H1 (cell line): Measurements from ENCODE around the gene NLK. TPM values are rescaled to one million over a fixed set of nuclear protein-coding genes. Genes with fewer than 3 reads are reported as not detected.

Experiments used
- CTCF ChIA-PET: fragments of 300-600 bp; sonication (Branson Sonifier 250); formaldehyde crosslinking; loops from one replicate; lab custom pipeline; 2021; ENCODE audit not compliant: partially characterized antibody; lab: Charles Lee
- POLR2A ChIA-PET: fragments of 300-600 bp; sonication (Branson Sonifier 250); formaldehyde crosslinking; loops from one replicate; lab custom pipeline; 2021; ENCODE audit warnings: inconsistent platforms; ENCODE audit not compliant: partially characterized antibody; lab: Charles Lee
- DNase-seq, 2 experiments: peaks; one replicate each; pipeline versions ENCODE4 v3.0.0 to v3.0.0-alpha.2; 2010 to 2022; ENCODE audit warnings: low spot score in 2 of 2, low read depth in 1 of 2, mixed read lengths in 1 of 2
- FAIRE-seq: peaks from 2 replicates; lab custom pipeline; 2011; peaks lifted over from hg19 to GRCh38; lab: Jason Lieb, UNC
- H2AFZ ChIP-seq: 2 replicates; pipeline ENCODE4 v1.8.1; 2012; ENCODE audit warnings: low read length, inconsistent platforms
- H2AK5ac ChIP-seq: 2 replicates; pipeline ENCODE4 v1.6.1; 2013; ENCODE audit warnings: low read depth, low read length
- H2BK120ac ChIP-seq: replicated peaks from 2 replicates; pipeline ENCODE3; 2013; ENCODE audit warnings: low read depth, low read length, inconsistent platforms
- H2BK12ac ChIP-seq: 2 replicates; pipeline ENCODE4 v1.6.1; 2013; ENCODE audit warnings: low read depth, low read length
- H2BK15ac ChIP-seq: 2 replicates; pipeline ENCODE4 v1.6.1; 2013; ENCODE audit warnings: low read length
- H2BK20ac ChIP-seq: 2 replicates; pipeline ENCODE4 v1.6.1; 2013; ENCODE audit warnings: low read length
- H2BK5ac ChIP-seq: 2 replicates; pipeline ENCODE4 v1.6.1; 2013; ENCODE audit warnings: low read depth, low read length
- H3K14ac ChIP-seq: 2 replicates; pipeline ENCODE4 v1.6.1; 2013; ENCODE audit warnings: inconsistent platforms; ENCODE audit not compliant: insufficient read length
- H3K18ac ChIP-seq: 2 replicates; pipeline ENCODE4 v1.6.1; 2013; ENCODE audit warnings: low read length; ENCODE audit errors: extremely low read depth
- H3K23ac ChIP-seq: 2 replicates; pipeline ENCODE4 v1.6.1; 2013; ENCODE audit warnings: inconsistent platforms; ENCODE audit not compliant: insufficient read length
- H3K23me2 ChIP-seq: 2 replicates; pipeline ENCODE4 v1.6.1; 2013; ENCODE audit warnings: low read depth, low read length
- H3K27ac ChIP-seq: 2 replicates; pipeline ENCODE4 v1.6.1; 2011; ENCODE audit warnings: low read depth, low read length, inconsistent platforms
- H3K27me3 ChIP-seq, 4 experiments: replicated peaks in 1 of 4; 1 replicate in 1 of 4; 2 replicates in 3 of 4; pipeline versions ENCODE4 v1.6.1 to v1.8.1; 2011 to 2013; ENCODE audit warnings: low read length in 3 of 4, mild to moderate bottlenecking in 3 of 4, inconsistent platforms in 2 of 4, mixed read lengths in 2 of 4, moderate library complexity in 1 of 4; ENCODE audit not compliant: control insufficient read depth in 3 of 4, insufficient read depth in 3 of 4; ENCODE audit errors: extremely low read depth in 1 of 4
- H3K36me3 ChIP-seq, 4 experiments: 2 replicates each; pipeline versions ENCODE4 v1.6.1 to v1.8.1; 2011 to 2013; ENCODE audit warnings: mild to moderate bottlenecking in 4 of 4, low read length in 3 of 4, moderate library complexity in 2 of 4, control low read depth in 1 of 4, inconsistent platforms in 1 of 4; ENCODE audit not compliant: insufficient read depth in 4 of 4, control insufficient read depth in 2 of 4
- H3K4ac ChIP-seq: replicated peaks from 2 replicates; pipeline ENCODE3; 2013; ENCODE audit warnings: low read length, low read depth, mixed read lengths, inconsistent platforms; ENCODE audit not compliant: insufficient read length
- H3K4me1 ChIP-seq, 4 experiments: replicated peaks in 1 of 4; 1 replicate in 1 of 4; 2 replicates in 3 of 4; pipeline versions ENCODE4 v1.6.1 to v1.8.1; 2011 to 2013; ENCODE audit warnings: low read length in 3 of 4, inconsistent platforms in 2 of 4, mixed read lengths in 1 of 4; ENCODE audit not compliant: insufficient read depth in 4 of 4, control insufficient read depth in 3 of 4
- H3K4me2 ChIP-seq, 2 experiments: 2 replicates each; pipeline versions ENCODE4 v1.6.1 to v1.8.1; 2011 to 2013; ENCODE audit warnings: low read depth in 2 of 2, low read length in 2 of 2, control low read depth in 1 of 2, inconsistent platforms in 1 of 2, mild to moderate bottlenecking in 1 of 2; ENCODE audit not compliant: insufficient read depth in 1 of 2
- H3K4me3 ChIP-seq, 4 experiments: fragments of 200-600, 300-600 bp in 1 of 4; sonication (generic), shearing (Covaris generic), sonication (Bioruptor Twin) in 1 of 4; 2 replicates each; pipeline versions ENCODE4 v1.5.1 to v1.8.1; 2011 to 2016; ENCODE audit warnings: low read length in 4 of 4, low read depth in 3 of 4, control low read depth in 2 of 4, inconsistent platforms in 2 of 4, mild to moderate bottlenecking in 2 of 4, mixed read lengths in 1 of 4, moderate library complexity in 1 of 4; ENCODE audit not compliant: insufficient read depth in 2 of 4; ENCODE audit errors: extremely low read depth in 1 of 4
- H3K56ac ChIP-seq: replicated peaks from 2 replicates; pipeline ENCODE3; 2013; ENCODE audit warnings: low read depth, mild to moderate bottlenecking, mixed read lengths, low read length, inconsistent platforms; ENCODE audit not compliant: insufficient read length
- H3K79me1 ChIP-seq: 2 replicates; pipeline ENCODE4 v1.6.1; 2013; ENCODE audit warnings: low read depth, low read length, control low read depth
- H3K79me2 ChIP-seq, 2 experiments: 2 replicates each; pipeline versions ENCODE4 v1.6.1 to v1.8.1; 2012 to 2013; ENCODE audit warnings: low read length in 2 of 2, mild to moderate bottlenecking in 2 of 2, inconsistent platforms in 1 of 2; ENCODE audit not compliant: insufficient read depth in 2 of 2, control insufficient read depth in 1 of 2
- H3K9ac ChIP-seq, 4 experiments: replicated peaks in 1 of 4; 1 replicate in 1 of 4; 2 replicates in 3 of 4; pipeline versions ENCODE4 v1.6.1 to v1.8.1; 2011 to 2013; ENCODE audit warnings: low read depth in 3 of 4, low read length in 3 of 4, control low read depth in 2 of 4, mild to moderate bottlenecking in 2 of 4, moderate library complexity in 2 of 4, inconsistent platforms in 1 of 4; ENCODE audit errors: extremely low read depth in 1 of 4
- H3K9me3 ChIP-seq, 2 experiments: 2 replicates each; pipeline versions ENCODE4 v1.6.1 to v1.8.1; 2012 to 2013; ENCODE audit warnings: mild to moderate bottlenecking in 2 of 2, moderate library complexity in 2 of 2, control low read depth in 1 of 2, inconsistent platforms in 1 of 2, low read depth in 1 of 2, low read length in 1 of 2, mixed read lengths in 1 of 2; ENCODE audit not compliant: insufficient read depth in 2 of 2
- H4K20me1 ChIP-seq, 2 experiments: replicated peaks in 1 of 2; 2 replicates each; pipeline versions ENCODE3 to v1.8.1; 2011 to 2013; ENCODE audit warnings: inconsistent platforms in 2 of 2, low read length in 2 of 2, mild to moderate bottlenecking in 1 of 2; ENCODE audit not compliant: insufficient read depth in 2 of 2, control insufficient read depth in 1 of 2
- H4K5ac ChIP-seq: 2 replicates; pipeline ENCODE4 v1.6.1; 2013; ENCODE audit warnings: low read length, low read depth, mixed read lengths, inconsistent platforms; ENCODE audit not compliant: insufficient read length
- H4K8ac ChIP-seq: 2 replicates; pipeline ENCODE4 v1.8.0; 2013; ENCODE audit warnings: mild to moderate bottlenecking, moderate library complexity, low read length, inconsistent platforms; ENCODE audit not compliant: insufficient read depth; ENCODE audit errors: extremely low read depth
- H4K91ac ChIP-seq: replicated peaks from 2 replicates; pipeline ENCODE3; 2013; ENCODE audit warnings: low read length, mixed read lengths, inconsistent platforms; ENCODE audit not compliant: insufficient read length
- RAD21 ChIP-seq, 2 experiments: IDR thresholded peaks in 1 of 2; conservative IDR thresholded peaks in 1 of 2; 2 replicates each; pipeline ENCODE4 v1.6.1; 2011; ENCODE audit warnings: low read depth in 2 of 2, low read length in 2 of 2, improper control_type of control experiment in 1 of 2, inconsistent platforms in 1 of 2, mild to moderate bottlenecking in 1 of 2, moderate library complexity in 1 of 2
- SUZ12 ChIP-seq: fragments of 200-600 bp; sonication (generic); IDR thresholded peaks from 2 replicates; pipeline ENCODE4 v1.6.1; 2012; ENCODE audit warnings: mild to moderate bottlenecking, inconsistent platforms, low read length, moderate library complexity, mixed read lengths
- WGBS, 2 experiments: shearing (Covaris generic) in 1 of 2; methylation state at CpG; one replicate each; pipeline versions ENCODE4 v1.1.6 to v1.1.7; 2013 to 2015; ENCODE audit warnings: low lambda C conversion rate in 2 of 2, mixed read lengths in 2 of 2, inconsistent platforms in 1 of 2, low coverage in 1 of 2, missing lambda C conversion rate in 1 of 2; ENCODE audit not compliant: insufficient replicate concordance in 2 of 2, insufficient coverage in 1 of 2, insufficient read length in 1 of 2; ENCODE audit errors: extremely low coverage in 1 of 2, missing lambda C conversion rate in 1 of 2; 5-methylcytosine and 5-hydroxymethylcytosine counted together
- polyA plus RNA-seq, 7 experiments: library from polyadenylated mRNA; depleted of rRNA in 3 of 7; stranded (reverse) in 5 of 7; unstranded in 2 of 7; fragments of >200 nt in 5 of 7; fragments of 200-250 nt in 2 of 7; gene quantifications; 1 replicate in 5 of 7; 2 replicates in 1 of 7; 4 replicates in 1 of 7; pipeline versions ENCODE4 v1.2.1 to v1.2.3, GENCODE V29; 2011 to 2013; ENCODE audit warnings: missing spikeins in 2 of 7, mixed read lengths in 2 of 7
- total RNA-seq: library from RNA; stranded (reverse); fragmentation: NEBNext Ultra II Directional; extraction: Animal tissue kit (Norgen Biotek cat#: 25700); gene quantifications from 2 replicates; pipeline ENCODE4 v1.2.1, GENCODE V29; 2021
- TF ChIP-seq, protein P1 (sequence below), 3 experiments: IDR thresholded peaks; 1 replicate in 2 of 3; 2 replicates in 1 of 3; pipeline versions ENCODE4 v1.5.1 to v1.6.1; 2011; ENCODE audit warnings: low read length in 3 of 3, mild to moderate bottlenecking in 3 of 3, inconsistent platforms in 2 of 3, low read depth in 1 of 3, moderate library complexity in 1 of 3; ENCODE audit not compliant: insufficient read depth in 1 of 3; ENCODE audit errors: control extremely low read depth in 1 of 3

Gene NLK
- total and polyA plus RNA-seq, 2 of the 8 experiments (the other 6 are each of a cell fraction or from before 2014, with no cell fraction given) = 30.8 to 49.9 TPM

DNA sequence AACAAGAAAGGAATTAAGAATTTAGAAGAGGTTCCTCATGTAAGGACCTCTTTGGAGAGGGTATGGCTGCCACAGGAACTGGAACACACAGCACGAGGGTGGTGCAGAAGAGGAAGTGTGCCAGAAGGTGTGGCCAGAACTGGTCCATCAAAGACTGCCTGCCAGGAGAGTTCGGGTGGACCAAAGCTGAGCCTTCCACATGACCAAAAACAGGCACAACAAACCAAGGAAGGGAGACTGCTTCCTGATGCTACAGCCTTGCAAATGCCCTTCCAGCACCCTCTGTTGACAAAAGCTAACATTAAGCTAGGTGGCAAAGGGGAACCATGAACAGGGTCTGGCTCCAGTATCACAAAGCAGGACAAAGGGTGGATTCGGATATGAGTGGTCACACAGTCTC, 150.8 kb downstream of the NLK start:
- Histone ChIP-seq H3K79me2 (no peaks in the 10 kb centered on the region), H3K4me1 (no peaks in the 10 kb centered on the region), H3K27ac (no peak overlapping the region), H3K4ac (no peak overlapping the region), H3K4me3 (no peak overlapping the region), H3K9ac (no peak overlapping the region), H2AFZ (no peak overlapping the region), H3K56ac (no peak overlapping the region)
- POLR2A ChIA-PET = no interaction called here
- 87% methylated on average over 3 of the region's 3 CpGs; no CpG with 5 or more reads in 1 of the 2 experiments for WGBS, 2 experiments
- TF ChIP-seq SUZ12 (no peak), RAD21 (IDR thresholded peaks at IDR 0.05 in 1 of 2, conservative IDR thresholded peaks at IDR 0.05 in 1 of 2; ENCODE audit: low read depth in 2 of 2, low read length in 2 of 2) (peak; percentile 45 to 49)
- TF ChIP-seq, protein P1, sequence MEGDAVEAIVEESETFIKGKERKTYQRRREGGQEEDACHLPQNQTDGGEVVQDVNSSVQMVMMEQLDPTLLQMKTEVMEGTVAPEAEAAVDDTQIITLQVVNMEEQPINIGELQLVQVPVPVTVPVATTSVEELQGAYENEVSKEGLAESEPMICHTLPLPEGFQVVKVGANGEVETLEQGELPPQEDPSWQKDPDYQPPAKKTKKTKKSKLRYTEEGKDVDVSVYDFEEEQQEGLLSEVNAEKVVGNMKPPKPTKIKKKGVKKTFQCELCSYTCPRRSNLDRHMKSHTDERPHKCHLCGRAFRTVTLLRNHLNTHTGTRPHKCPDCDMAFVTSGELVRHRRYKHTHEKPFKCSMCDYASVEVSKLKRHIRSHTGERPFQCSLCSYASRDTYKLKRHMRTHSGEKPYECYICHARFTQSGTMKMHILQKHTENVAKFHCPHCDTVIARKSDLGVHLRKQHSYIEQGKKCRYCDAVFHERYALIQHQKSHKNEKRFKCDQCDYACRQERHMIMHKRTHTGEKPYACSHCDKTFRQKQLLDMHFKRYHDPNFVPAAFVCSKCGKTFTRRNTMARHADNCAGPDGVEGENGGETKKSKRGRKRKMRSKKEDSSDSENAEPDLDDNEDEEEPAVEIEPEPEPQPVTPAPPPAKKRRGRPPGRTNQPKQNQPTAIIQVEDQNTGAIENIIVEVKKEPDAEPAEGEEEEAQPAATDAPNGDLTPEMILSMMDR (IDR thresholded peaks at IDR 0.05; ENCODE audit: control extremely low read depth in 1 of 3, insufficient read depth in 1 of 3, low read depth in 1 of 3, low read length in 3 of 3) = peak in 1 of 3 experiments; percentile 32; a peak in 1 of 4 replicates
- TF ChIP-seq, all 59 proteins: peak for 2
- no peak overlapping the region for H3K23ac ChIP-seq
- no peak for DNase-seq
- no peaks in the 10 kb centered on the region for H3K9me3 ChIP-seq
- no peak overlapping the region for H2BK120ac ChIP-seq
- no peak overlapping the region for H3K4me2 ChIP-seq
- no peak overlapping the region for H2AK5ac ChIP-seq
- H3K79me1 ChIP-seq = no peaks in the 10 kb centered on the region
- H4K91ac ChIP-seq = no peak overlapping the region
- CTCF ChIA-PET = no interaction called here
- no peak overlapping the region for H2BK20ac ChIP-seq
- H3K14ac ChIP-seq = no peak overlapping the region
- peaks cover 0 to 2% of the 10 kb centered on the region in 2 experiments for H4K20me1 ChIP-seq
- H4K8ac ChIP-seq = no peak overlapping the region
- H3K23me2 ChIP-seq = no peaks in the 10 kb centered on the region
- peaks cover 0 to 37% (median 7%) of the 10 kb centered on the region in 4 experiments; a peak in 5 of 8 replicates for H3K36me3 ChIP-seq
- H2BK15ac ChIP-seq = no peak overlapping the region
- no peaks in the 10 kb centered on the region for H3K27me3 ChIP-seq
- FAIRE-seq = no peak
- no peak overlapping the region for H3K18ac ChIP-seq
- H2BK5ac ChIP-seq = no peak overlapping the region
- no peak overlapping the region for H4K5ac ChIP-seq
- no peak overlapping the region for H2BK12ac ChIP-seq
